NK-92 (cell line): ENCODE data around the gene ST6GALNAC2.

Experiments
- DNase-seq: peaks from one replicate; lab custom pipeline; 2025; ENCODE audit not compliant: unreplicated experiment; lab: John Stamatoyannopoulos, UW

The ST6GALNAC2 gene

DNA sequence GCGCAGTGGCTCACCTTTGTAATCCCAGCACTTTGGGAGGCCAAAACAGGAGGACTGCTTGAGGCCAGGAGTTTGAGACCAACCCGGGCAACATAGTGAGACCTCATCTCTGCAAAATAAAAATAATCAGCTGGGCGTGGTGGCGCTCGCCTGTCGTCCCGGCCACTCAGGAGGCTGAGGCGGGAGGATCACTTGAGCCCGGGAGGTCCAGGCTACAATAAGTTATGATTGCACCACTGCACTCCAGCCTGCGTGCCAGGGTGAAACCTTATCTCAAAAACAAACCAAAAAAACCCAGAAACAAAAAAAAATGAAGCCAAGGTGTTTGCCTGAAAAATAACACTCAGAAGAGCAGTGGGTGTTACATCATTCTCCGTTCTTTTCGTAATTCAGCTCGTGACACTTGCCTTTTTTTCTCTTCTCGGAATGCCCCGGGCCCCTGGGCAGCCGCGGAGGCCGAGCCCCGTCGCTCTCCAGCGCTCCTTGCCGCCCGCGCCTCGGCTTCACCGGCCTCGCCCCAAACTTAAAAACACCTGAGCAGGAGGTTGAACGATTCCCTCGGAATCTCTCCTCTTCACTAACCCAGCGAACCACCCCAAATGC lies 28.8 kb downstream of the ST6GALNAC2 start:
- no peak for DNase-seq

DNA sequence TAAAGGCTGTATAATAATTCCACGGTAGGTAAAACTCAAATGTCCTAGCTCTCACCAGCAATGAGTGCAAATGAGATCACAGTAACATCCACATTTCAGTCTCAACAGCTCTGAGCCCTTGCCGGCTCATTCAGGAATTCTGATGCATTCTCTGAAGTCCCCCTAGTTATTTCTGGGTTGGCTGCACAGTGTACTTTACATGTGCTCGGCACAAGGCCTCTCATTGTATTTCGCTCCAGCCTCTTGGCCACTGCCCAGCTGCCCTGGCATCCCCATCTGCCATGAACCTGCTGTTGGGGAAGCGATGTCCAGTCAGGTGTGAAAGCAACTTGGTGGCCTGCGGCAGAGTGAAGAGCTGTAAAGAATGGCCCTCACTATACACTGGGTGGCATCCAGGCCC lies 31.5 kb downstream of the ST6GALNAC2 start:
- DNase-seq: no peak

DNA sequence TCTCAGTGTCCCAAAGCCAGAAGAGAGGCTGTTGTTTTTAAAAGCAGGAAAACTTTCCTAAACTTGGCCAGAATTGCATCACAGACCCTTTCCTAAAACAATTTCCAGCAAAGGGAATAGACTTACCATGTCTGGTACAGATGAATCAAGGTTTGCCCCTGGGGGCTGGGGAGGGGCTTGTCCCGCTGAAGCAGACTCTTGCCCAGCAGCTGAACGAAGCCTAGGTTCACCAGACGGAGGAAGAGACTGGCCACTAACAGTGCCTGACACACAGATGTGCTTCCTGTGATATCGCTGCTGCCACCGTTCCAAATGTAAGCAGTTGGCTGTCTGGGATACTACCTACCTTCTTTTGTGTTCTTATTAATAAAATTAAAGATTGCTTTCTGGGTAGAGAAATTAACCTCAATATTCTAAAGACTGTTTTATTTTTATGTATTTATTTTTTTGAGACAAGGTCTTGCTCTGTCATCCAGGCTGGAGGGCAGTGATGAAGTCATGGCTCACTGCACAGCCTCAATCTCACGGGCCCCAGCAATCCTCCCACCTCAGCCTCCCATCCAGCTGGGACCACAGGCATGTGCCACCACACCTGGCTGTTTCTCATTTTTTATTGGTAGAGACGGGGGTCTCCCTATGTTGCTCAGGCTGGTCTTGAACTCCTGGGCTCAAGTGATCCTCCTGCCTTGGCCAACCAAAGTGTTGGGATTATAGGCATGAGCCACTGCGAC lies 32.3 kb downstream of the ST6GALNAC2 start:
- no peak for DNase-seq

DNA sequence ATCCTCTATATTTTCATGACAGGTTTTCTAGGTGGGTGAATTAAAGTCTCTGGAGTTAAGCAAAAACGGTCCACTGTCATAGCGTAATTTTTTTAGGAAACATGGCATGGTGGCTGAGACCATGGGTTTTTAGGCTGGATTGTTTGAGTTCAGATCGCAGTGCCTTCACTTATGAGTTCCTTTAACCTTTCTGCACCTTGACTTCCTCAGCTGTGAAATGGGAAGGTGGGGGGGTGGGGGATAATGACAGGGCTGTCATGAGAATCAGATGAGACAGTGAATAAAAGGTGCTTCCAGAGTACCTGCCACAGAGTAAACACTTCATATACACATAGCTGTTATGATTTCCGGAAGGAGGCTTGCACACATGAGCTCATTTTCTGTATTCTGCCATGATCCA lies 34.0 kb downstream of the ST6GALNAC2 start:
- no peak for DNase-seq

DNA sequence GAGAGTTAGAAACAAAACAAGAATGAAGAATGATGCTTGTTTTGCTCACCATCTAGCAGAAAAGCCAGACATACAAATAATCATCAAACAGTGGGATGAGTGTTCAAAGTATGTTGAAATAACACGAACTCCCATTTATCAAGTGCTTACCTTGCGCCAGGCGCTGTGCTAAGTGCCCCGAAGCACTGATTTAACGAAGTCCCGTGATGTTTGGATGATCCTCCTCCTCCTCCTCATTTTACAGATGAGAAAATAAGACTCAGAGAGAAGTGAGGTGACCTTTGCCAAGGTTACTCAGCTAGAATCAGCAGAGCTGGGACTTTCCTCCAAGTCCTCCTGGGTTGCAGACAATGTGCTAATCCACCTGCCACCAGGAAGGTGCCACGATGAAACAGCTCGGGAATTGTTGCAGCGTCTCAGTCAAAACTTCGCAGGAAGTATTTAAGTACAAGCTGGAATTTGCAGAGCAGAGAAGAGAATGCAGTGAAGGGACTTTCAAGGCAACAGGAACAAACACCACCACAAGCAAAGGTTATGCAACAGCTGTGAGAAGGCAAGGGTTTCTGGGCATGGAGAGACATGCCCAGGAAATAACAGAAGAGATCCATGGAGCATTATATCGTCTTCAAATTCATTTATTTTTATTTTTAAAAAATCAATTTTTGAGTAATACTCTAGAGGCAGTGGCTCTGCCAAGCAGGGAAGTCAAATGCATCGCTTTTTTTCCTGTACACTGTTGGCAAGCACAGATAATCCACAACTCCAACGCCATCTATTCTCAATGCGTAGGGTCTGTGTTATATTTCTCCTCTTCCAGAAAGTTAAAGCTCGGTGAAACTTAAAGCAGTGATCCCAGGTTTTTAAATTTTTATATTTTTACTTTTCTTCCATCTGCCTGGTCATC lies 34.7 kb downstream of the ST6GALNAC2 start:
- DNase-seq: no peak

DNA sequence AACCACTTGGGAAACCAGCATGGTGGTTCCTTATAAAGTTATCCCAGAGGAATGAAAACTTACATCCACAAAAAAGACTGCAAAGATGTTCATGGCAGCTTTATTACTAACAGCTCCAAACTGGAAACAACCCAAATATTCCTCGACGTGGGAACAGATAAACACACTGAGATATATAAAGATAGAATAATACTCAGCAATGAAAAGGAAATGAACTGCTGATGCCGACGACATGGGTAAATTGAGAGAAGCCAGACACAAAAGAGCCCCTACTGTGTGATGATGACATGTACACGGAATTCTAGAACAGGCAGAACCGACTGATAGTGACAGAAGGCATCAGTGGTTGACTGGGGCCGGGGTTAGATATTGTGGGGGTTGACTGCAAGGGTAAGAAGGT lies 36.1 kb downstream of the ST6GALNAC2 start:
- no peak for DNase-seq

DNA sequence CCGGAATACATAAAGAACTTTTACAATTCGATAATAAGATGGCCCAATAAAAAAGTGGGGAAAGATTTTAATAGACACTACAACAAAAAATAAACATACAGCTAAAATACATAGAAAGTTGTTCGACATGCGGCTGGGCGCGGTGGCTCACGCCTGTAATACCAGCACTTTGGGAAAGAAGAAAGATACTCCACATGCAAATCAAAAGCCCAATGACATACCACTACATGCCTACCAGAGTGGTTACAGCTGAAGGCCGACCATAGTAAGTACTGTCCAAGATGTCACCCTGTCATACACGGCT lies 36.5 kb downstream of the ST6GALNAC2 start:
- DNase-seq: no peak

DNA sequence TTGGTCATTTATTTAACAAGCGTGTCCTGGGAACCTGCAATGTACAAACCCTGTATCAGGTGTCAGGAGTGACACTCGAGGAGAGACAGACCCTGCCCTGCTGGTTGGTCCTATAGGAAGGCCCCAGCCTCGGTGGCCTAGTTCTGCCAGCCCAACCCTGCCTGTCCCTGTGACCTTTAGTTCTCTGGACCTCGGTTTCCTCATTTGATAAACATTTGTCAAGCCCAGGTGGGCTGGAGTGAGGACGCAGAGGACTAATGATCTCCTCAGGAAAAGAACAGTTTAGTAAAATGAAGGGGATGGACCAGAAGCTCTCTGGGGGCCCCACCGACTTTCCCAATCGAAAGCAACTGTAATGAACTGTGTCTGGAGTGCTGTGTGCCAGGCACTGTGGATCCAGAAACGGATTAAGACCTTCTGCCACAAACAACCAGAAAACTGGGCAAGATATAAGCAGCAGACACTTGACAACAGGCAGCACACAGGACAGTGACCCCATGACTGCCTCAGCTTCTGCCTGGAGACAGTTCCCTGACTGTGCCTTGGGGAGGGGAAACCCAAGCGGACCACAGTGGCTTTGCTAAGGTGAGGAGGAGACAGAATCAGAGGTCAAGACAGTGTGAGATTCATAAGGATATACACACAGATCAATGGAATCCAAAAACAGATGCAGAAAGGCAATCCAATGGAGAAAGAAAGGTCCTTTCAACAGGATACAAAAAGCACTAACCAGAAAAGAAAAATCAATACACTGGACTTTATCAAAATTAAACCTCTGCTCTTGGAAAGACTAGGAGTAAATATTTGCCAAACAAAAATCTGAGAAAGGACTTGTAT lies 37.1 kb downstream of the ST6GALNAC2 start:
- no peak for DNase-seq

DNA sequence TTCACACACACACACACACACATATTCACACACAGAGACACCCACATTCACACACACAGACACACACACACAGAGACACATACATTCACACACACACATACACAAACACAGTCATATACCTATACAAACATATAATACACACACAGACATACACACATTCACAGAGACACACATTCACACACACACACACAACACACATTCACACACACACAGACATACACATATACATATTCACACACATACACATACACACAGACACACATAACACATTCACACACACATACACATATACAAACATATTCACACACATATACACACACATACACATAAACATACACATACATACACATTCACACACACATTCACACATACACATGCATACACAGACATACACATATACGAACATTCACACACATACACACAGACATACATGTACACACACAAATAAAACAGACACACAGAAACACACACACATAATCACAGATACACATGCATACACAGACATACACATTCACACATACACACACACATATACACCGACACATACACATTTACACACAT lies 37.9 kb downstream of the ST6GALNAC2 start:
- DNase-seq: no peak

DNA sequence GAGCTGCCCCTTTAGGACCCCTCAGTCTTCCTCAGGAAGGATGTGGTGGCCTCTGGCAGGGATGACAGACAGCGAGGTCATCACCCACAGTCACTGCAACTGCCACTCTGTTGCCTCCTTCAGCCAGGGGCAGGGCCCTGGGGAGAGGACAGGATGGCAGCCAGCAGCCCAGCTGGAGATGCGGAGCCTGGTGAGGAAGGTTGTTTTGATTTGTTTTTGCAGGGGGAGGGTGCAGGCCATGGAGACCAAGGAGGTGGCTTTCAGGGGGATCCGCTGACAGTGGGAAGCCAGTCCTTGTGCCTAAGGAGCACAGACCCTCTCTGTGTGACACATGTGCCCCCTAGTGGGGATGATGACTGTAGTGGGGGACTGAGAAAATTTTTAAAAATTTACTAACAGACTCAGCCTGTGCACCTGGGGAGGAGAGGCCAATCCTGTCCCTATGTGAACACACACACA lies 38.4 kb downstream of the ST6GALNAC2 start:
- no peak for DNase-seq

DNA sequence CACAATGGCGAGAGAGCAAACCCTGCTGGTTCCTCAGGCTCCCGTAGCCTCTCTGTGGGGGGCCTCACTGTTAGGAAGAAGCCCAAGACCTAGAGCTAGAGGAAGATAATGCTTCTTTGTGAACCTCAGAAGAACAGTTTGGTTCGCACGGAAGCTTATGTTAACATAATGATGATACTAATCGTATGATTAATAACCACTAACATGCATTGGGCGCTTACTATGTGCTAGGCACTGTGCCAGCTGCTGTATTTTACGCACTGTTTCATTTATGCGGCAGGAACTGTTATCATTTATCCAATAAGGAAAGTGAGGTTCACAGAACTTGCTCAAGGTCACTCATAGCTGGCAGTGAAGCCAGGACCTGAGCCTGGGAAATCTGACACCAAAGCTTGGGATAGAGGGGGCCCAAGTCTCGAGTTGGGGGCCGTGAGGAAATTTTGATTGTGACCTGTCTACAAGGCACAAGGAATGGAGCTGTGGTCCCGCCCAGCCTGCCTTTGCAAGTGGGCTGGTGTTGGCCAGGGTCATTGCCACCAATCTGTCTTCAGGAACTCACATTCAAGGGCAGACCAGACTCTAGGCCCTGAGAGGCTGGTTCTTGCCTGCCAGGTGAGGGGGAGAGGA lies 39.0 kb downstream of the ST6GALNAC2 start:
- DNase-seq: no peak

DNA sequence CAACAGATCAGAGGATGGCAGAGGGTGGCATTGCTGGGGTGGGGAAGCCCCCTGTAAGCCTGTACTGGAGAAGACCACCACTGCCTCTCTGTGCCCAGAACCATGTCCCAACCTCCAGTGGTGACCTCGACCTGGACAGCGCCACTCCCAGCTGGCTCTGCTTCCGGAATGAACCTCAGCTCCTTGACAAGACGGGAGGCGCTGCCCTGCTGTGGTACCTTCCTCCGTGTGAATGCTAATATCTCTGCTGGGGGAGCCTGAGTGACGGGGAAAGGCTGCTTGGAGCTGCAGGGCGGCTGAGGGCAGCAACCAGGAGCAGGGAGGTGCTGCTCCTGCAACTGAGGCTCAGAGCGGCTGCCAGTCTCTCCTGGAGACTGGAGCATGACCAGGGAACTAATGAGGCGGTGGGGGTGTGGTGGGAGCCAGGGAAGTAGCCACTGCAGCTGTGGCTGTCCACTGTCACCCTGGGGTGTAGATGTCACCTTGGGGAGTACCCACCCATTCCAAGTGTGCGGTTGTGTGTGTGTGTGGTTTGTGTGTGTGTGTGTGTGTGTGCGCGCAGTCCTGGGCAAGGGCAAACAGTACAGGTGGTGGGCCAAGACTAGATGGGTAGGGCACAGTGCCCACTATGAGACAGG lies 39.6 kb downstream of the ST6GALNAC2 start:
- DNase-seq: no peak

DNA sequence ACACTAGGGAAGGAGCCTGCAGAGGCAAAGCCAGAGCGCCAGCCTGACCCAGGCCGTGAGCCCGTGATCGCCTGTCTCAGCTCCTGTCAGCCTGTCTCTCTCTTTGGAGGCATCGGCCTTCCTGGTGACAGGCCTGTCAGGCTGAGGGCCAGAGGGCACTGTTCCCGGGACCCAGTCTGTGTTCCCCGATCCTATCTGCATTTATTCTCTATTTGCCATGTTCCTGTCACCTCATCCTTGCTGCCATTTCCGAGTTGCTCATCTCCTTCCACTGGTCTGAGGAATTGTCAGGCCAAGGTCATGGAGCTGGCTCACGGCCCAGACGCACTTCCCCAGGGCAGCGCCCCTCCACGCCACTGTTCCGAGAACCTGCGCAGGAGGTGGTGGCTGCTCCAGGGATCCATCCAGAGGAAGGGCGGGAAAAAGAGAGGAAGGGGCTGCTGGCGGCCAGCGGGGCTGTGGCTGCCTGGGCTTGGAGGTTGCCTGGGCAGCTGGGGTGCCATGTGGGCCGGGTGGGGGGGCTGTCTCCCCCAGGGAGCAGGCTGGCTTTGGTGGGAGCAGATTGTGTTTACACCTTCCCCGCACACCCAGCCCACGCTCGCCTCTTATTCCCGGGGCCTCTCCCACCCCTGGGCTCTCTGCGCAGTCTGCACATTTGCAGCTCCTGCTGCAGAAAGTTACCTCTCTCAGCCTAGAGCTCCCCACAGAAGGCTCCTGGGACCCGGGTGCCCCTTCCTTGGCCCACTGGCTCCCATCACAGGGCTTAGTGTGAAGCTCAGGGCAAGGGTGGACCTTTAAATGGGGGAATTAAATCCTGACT lies 40.9 kb downstream of the ST6GALNAC2 start:
- DNase-seq: no peak

DNA sequence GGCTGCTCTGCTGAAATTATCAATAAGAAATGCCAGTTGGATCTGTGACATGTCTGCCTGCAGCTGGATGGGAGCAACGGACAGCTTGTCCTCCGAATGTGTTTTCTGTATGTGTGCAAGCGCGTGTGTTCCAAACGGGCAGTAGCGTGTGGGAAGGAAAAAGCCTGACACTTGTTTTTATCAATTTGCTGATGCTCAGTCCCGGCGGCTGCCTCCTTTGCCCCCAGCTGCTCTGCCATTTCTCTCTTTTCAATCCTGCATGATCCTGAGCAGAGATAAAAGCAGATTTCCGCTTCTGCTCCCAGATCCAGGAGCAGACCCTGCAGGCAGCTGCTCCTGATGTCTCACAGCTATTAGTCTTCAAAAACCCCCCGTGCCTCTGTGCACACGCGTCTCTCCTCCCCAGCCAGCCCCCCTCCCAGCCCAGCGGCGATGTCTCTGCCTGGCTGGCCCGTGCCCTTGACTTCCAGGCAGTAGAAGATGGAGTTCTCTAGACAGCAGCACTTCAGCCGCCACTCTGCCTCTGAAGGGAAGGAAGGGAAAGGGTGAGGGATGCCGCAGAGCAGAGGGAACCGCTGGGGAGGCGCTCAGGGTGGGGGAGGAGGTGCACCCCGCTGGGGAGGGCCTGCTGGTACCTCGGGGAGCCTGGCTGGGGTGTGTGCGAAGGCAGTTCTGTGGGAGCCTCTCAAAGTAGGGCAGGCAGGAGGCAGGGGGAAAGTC lies 41.7 kb downstream of the ST6GALNAC2 start:
- no peak for DNase-seq

DNA sequence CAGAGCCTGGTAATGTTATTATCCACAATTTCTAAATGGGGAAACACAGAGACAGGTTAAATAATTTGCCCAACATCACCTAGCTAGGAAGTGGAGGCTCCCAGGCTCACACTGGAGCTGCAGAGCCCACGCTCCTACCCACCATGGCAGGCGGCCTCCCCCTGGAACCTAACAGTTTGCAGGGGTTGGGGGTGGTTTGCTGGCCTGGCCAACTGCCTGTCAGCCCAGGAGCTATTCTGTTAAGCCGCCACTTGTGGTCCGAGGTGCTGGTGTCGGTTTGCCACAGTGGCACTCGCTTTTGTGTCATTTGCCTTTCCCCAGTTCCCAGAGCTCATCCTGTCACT lies 42.2 kb downstream of the ST6GALNAC2 start:
- no peak for DNase-seq

DNA sequence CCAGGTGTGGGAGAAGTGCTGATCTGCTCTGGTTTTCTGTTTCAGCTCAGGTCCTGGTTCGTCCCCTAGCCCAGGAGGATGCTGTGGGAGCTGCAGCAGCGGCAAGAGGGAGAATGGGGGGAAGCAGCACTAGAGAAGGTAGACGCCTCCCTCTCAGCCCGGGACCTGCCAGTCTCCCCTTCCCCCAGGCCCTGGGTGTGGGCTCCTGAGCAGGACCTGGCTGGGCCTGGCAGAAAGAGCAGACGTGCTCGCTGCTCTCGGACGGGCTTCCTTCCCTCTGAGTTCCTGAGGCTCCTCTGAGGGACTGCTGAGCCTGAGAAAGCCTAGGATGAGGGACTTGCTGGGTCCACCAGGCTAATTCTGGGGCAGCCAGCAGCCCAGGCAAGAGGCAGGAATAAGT lies 42.7 kb downstream of the ST6GALNAC2 start:
- DNase-seq: no peak

DNA sequence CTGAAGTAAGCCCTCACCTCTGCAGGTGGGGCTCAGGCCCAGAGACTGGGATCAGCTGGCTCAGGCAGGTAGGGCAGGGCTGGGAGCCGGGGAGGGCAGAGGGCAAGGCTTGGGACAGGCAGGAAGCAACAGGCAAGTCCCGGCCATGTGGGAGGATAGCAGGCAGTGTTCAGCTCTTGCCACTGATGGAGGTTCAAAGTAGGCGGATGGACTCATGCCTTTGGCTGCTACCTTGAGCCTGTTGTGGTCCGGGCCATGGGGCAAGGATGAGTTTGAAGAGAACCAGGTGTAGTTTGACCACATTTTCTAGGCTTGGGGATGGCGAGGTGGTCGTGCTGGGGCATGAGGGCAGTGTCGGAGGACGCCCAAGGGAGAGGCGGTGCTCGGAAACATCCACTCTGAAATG lies 43.1 kb downstream of the ST6GALNAC2 start:
- DNase-seq: no peak

DNA sequence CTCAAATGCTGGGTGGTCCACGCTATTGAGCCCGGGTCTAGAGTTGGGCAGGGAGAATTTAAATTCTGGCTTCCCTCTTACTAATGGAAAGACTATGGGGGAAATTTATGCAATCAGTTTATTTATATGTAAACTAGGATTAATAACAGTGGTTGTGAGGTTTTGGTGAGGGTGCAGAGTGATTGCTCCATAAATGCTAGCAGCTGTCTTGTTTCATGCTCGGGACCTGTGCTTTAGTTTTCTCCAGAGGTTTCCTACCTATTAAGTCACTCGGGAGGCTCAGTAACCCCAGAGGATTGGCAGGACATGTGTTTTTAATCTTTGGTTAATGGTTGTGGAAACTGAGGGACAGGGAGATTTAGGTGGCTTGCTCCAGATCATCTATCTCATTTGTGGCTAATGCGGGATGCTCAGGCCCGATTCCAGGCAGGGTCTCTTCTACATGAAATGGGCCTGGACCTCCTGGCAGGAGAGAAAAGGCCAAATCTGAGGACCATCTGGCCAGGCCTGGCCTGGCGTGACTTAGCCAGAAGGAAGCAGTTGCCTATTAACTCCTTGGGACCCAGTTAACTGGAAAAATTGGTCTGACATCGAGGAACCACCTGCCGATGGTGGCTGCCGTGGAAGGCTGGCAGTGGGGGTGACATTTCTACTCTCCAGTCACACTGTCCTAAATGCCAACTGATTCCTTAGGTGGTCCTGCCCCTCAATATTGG lies 43.8 kb downstream of the ST6GALNAC2 start:
- DNase-seq: no peak
